GM19372 (cell line): ENCODE results near the gene RESF1.

ENCODE experiments used
- ATAC-seq: cut with Tn5 transposase; IDR thresholded peaks from one replicate; pipeline ENCODE4 v1.9.1; 2021; ENCODE audit warnings: mild to moderate bottlenecking, low read depth, moderate library complexity; ENCODE audit not compliant: unreplicated experiment

Gene RESF1

GRCh38 chr12:32005496-32006125 is 46.4 kb downstream of the RESF1 start:
- no peak for ATAC-seq
